Liver (tissue), 9 donors: ENCODE measurements around the gene GPR161. TPM values are rescaled to one million over a fixed set of nuclear protein-coding genes. Genes with fewer than 3 reads are reported as not detected.

ENCODE experiments used
- DNase-seq: peaks from one replicate; pipeline ENCODE4 v3.0.0-alpha.2; 2017; ENCODE audit warnings: low spot score
- H3K27ac ChIP-seq, 2 donors: one replicate each; pipeline ENCODE4 v1.7.0; 2013; ENCODE audit warnings: inconsistent platforms in 2 of 2, low read length in 2 of 2, control low read depth in 1 of 2, low read depth in 1 of 2, mild to moderate bottlenecking in 1 of 2
- H3K27me3 ChIP-seq, 4 donors: one replicate each; pipeline versions ENCODE4 v1.6.1 to v1.7.0; 2013; ENCODE audit warnings: low read length in 3 of 4, inconsistent platforms in 1 of 4, mild to moderate bottlenecking in 1 of 4, moderate library complexity in 1 of 4; ENCODE audit not compliant: control insufficient read depth in 4 of 4, insufficient read depth in 4 of 4
- H3K36me3 ChIP-seq, 4 donors: one replicate each; pipeline versions ENCODE4 v1.6.1 to v1.7.0; 2013; ENCODE audit warnings: low read length in 3 of 4, mild to moderate bottlenecking in 3 of 4, low read depth in 1 of 4, moderate library complexity in 1 of 4; ENCODE audit not compliant: control insufficient read depth in 4 of 4, insufficient read depth in 3 of 4
- H3K4me1 ChIP-seq, 4 donors: one replicate each; pipeline versions ENCODE4 v1.6.1 to v1.7.0; 2013; ENCODE audit warnings: low read length in 3 of 4, mild to moderate bottlenecking in 3 of 4, moderate library complexity in 1 of 4; ENCODE audit not compliant: control insufficient read depth in 4 of 4, insufficient read depth in 4 of 4
- H3K4me3 ChIP-seq, 3 donors: one replicate each; pipeline versions ENCODE4 v1.6.1 to v1.7.0; 2013; ENCODE audit warnings: low read length in 3 of 3, control low read depth in 1 of 3, low read depth in 1 of 3, mild to moderate bottlenecking in 1 of 3
- H3K9ac ChIP-seq, 2 donors: one replicate each; pipeline ENCODE4 v1.7.0; 2013; ENCODE audit warnings: low read length in 2 of 2, mild to moderate bottlenecking in 2 of 2, moderate library complexity in 2 of 2, control low read depth in 1 of 2, low read depth in 1 of 2
- H3K9me3 ChIP-seq, 4 donors: one replicate each; pipeline versions ENCODE4 v1.6.1 to v1.7.0; 2013; ENCODE audit warnings: low read length in 3 of 4; ENCODE audit not compliant: control insufficient read depth in 4 of 4
- FOXA1 ChIP-seq: IDR thresholded peaks from 2 replicates; pipeline ENCODE4 v1.6.1; 2016; ENCODE audit warnings: antibody characterized with exemption
- GABPA ChIP-seq, 2 donors: IDR thresholded peaks in 1 of 2; conservative IDR thresholded peaks in 1 of 2; 2 replicates each; pipeline ENCODE4 v1.6.1; 2016; ENCODE audit warnings: antibody characterized with exemption in 2 of 2, mild to moderate bottlenecking in 1 of 2, moderate library complexity in 1 of 2
- HNF4G ChIP-seq: IDR thresholded peaks from 2 replicates; pipeline ENCODE4 v1.6.1; 2016; ENCODE audit warnings: antibody characterized with exemption
- JUND ChIP-seq, 2 donors: IDR thresholded peaks; 2 replicates each; pipeline ENCODE4 v1.6.1; 2016; ENCODE audit warnings: antibody characterized with exemption in 2 of 2
- NR2F2 ChIP-seq: IDR thresholded peaks from 2 replicates; pipeline ENCODE4 v1.6.1; 2016; ENCODE audit warnings: antibody characterized with exemption
- RAD21 ChIP-seq, 2 donors: IDR thresholded peaks; 2 replicates each; pipeline ENCODE4 v1.6.1; 2016; ENCODE audit warnings: antibody characterized with exemption in 2 of 2, mild to moderate bottlenecking in 2 of 2
- RXRA ChIP-seq, 2 donors: IDR thresholded peaks; 2 replicates each; pipeline ENCODE4 v1.6.1; 2017 to 2018; ENCODE audit warnings: antibody characterized with exemption in 2 of 2, mild to moderate bottlenecking in 1 of 2
- SP1 ChIP-seq: IDR thresholded peaks from 2 replicates; pipeline ENCODE4 v1.6.1; 2018; ENCODE audit warnings: antibody characterized with exemption, mild to moderate bottlenecking
- TAF1 ChIP-seq: conservative IDR thresholded peaks from 2 replicates; pipeline ENCODE4 v1.6.1; 2016; ENCODE audit warnings: antibody characterized with exemption, mild to moderate bottlenecking
- YY1 ChIP-seq: IDR thresholded peaks from 2 replicates; pipeline ENCODE4 v1.6.1; 2016; ENCODE audit warnings: antibody characterized with exemption, mild to moderate bottlenecking
- WGBS: extraction: QIAGEN DNeasy Blood & Tissue Kit; methylation state at CpG from one replicate; pipeline ENCODE4 v1.1.7; 2013; 5-methylcytosine and 5-hydroxymethylcytosine counted together
- polyA plus RNA-seq, 2 donors: library from polyadenylated mRNA; stranded (reverse) in 1 of 2; unstranded in 1 of 2; fragments of 200-250 nt in 1 of 2; fragments of >200 nt in 1 of 2; fragmentation: Nextera tagmentation in 1 of 2; extraction: Ambion mirVana in 1 of 2; gene quantifications; one replicate each; pipeline versions ENCODE4 v1.2.1 to v1.2.3, GENCODE V29; 2013 to 2015
- total RNA-seq, 2 donors: library from RNA; depleted of rRNA; stranded (reverse); fragments of >200 nt; gene quantifications; one replicate each; pipeline ENCODE4 v1.2.3, GENCODE V29; 2014
- TF ChIP-seq, protein P1 (sequence below): IDR thresholded peaks from 2 replicates; pipeline ENCODE4 v1.6.1; 2016; ENCODE audit warnings: antibody characterized with exemption
- TF ChIP-seq, protein P2 (sequence below): IDR thresholded peaks from 2 replicates; pipeline ENCODE4 v1.6.1; 2016; ENCODE audit warnings: antibody characterized with exemption
- TF ChIP-seq, protein P3 (sequence below): fragments of 150-350 bp; IDR thresholded peaks from 2 replicates; pipeline ENCODE4 v1.5.1; 2017; ENCODE audit warnings: improper control_type of control experiment, low read depth, low read length; ENCODE audit not compliant: missing input control
- TF ChIP-seq, protein P4 (sequence below): IDR thresholded peaks from 2 replicates; pipeline ENCODE4 v1.6.1; 2016; ENCODE audit warnings: antibody characterized with exemption, mild to moderate bottlenecking
- donor health status: healthy.
- donor health status: healthy.
- donor health status: healthy.
- donor health status: healthy.
- donor health status: healthy.

Gene GPR161
- total and polyA plus RNA-seq, 4 donors: 0.33 to 1.1 (median 0.73) TPM

DNA sequence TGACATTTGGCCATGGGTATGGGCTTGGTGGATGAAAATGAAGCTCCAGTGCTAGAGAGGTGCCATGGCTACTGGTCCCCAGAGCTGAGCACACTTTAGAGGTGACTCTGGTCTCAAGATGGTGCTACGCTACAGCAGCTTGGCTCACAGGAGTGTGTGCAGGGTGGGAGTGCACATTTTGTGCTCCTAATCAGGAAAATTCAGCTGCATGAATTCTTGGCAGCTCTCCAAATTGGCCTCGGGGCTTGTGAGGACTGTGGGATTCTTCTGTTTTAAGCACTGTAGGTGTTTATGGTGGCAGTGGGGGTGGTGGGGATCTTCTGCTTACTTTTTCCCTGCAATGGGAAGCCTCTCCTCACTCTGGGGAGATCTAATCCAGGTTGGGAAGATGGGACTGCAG, 24.7 kb upstream of the GPR161 start:
- H3K4me3 ChIP-seq: no peak overlapping the region
- peaks cover 0 to 11% (median 4%) of the 10 kb centered on the region in 4 donors for H3K9me3 ChIP-seq
- no peak for TF ChIP-seq RXRA (IDR thresholded peaks at IDR 0.05)
- no peak for TF ChIP-seq FOXA1
- no peak for TF ChIP-seq NR2F2
- TF ChIP-seq, protein P1, sequence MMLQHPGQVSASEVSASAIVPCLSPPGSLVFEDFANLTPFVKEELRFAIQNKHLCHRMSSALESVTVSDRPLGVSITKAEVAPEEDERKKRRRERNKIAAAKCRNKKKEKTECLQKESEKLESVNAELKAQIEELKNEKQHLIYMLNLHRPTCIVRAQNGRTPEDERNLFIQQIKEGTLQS: no peak
- no peak for TF ChIP-seq RAD21 (IDR thresholded peaks at IDR 0.05)
- H3K9ac ChIP-seq: no peak overlapping the region
- no peaks in the 10 kb centered on the region for H3K27me3 ChIP-seq
- H3K4me1 ChIP-seq: no peaks in the 10 kb centered on the region
- no peak overlapping the region for H3K27ac ChIP-seq
- DNase-seq: peak; percentile 70
- no peaks in the 10 kb centered on the region for H3K36me3 ChIP-seq
- WGBS: 79% methylated on average over 2 of the region's 2 CpGs

DNA sequence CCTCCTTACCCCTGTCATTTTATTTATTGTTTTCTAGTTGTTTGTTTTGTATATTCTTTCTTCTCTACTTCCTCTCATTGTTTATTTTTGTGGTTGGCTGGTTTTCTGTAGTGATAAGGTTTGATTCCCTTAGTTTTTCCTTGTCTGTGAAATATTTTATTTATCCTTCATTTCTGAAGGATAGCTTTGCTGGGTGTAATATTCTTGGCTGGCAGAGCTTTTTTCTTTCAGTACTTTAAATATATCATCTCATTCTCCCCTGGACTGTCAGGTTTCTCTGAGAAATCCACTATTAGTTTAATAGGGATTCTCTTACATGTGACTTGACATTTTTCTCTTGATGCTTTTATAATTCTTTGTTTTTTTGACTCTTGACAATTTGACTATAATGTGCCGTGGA, 23.2 kb upstream of the GPR161 start:
- Histone ChIP-seq H3K9ac (no peak overlapping the region), H3K36me3 (no peaks in the 10 kb centered on the region), H3K27me3 (no peaks in the 10 kb centered on the region), H3K4me3 (no peak overlapping the region), H3K27ac (no peak overlapping the region), H3K4me1 (no peaks in the 10 kb centered on the region), H3K9me3 (peaks cover 0 to 11% (median 5%) of the 10 kb centered on the region in 4 donors)
- no peak for DNase-seq
- TF ChIP-seq, protein P2, sequence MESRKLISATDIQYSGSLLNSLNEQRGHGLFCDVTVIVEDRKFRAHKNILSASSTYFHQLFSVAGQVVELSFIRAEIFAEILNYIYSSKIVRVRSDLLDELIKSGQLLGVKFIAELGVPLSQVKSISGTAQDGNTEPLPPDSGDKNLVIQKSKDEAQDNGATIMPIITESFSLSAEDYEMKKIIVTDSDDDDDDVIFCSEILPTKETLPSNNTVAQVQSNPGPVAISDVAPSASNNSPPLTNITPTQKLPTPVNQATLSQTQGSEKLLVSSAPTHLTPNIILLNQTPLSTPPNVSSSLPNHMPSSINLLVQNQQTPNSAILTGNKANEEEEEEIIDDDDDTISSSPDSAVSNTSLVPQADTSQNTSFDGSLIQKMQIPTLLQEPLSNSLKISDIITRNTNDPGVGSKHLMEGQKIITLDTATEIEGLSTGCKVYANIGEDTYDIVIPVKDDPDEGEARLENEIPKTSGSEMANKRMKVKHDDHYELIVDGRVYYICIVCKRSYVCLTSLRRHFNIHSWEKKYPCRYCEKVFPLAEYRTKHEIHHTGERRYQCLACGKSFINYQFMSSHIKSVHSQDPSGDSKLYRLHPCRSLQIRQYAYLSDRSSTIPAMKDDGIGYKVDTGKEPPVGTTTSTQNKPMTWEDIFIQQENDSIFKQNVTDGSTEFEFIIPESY: no peak
- TF ChIP-seq FOXA1: no peak
- TF ChIP-seq, protein P3, sequence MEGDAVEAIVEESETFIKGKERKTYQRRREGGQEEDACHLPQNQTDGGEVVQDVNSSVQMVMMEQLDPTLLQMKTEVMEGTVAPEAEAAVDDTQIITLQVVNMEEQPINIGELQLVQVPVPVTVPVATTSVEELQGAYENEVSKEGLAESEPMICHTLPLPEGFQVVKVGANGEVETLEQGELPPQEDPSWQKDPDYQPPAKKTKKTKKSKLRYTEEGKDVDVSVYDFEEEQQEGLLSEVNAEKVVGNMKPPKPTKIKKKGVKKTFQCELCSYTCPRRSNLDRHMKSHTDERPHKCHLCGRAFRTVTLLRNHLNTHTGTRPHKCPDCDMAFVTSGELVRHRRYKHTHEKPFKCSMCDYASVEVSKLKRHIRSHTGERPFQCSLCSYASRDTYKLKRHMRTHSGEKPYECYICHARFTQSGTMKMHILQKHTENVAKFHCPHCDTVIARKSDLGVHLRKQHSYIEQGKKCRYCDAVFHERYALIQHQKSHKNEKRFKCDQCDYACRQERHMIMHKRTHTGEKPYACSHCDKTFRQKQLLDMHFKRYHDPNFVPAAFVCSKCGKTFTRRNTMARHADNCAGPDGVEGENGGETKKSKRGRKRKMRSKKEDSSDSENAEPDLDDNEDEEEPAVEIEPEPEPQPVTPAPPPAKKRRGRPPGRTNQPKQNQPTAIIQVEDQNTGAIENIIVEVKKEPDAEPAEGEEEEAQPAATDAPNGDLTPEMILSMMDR: no peak
- 91% methylated on average over 1 of the region's 1 CpG for WGBS

DNA sequence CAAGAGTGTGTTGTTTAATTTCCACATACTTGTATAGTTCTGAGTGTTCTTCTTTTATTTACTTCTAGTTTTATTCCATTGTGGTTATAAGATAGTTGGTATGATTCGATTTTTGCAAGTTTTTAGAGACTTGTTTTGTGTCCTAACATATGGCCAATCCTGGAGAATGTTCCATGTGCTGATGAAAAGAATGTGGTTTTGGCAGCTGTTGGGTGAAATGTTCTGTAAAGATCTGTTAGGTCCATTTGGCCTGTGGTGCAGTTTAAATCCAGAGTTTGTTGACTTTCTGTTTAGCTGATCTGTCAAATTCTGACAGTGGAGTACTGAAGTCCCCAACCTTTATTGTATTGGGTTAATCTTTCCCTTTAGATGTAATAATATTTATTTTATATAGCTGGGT, 22.5 kb upstream of the GPR161 start:
- no peaks in the 10 kb centered on the region for H3K36me3 ChIP-seq
- H3K4me3 ChIP-seq: no peak overlapping the region
- H3K4me1 ChIP-seq: no peaks in the 10 kb centered on the region
- TF ChIP-seq RXRA (IDR thresholded peaks at IDR 0.05): no peak
- TF ChIP-seq, protein P4, sequence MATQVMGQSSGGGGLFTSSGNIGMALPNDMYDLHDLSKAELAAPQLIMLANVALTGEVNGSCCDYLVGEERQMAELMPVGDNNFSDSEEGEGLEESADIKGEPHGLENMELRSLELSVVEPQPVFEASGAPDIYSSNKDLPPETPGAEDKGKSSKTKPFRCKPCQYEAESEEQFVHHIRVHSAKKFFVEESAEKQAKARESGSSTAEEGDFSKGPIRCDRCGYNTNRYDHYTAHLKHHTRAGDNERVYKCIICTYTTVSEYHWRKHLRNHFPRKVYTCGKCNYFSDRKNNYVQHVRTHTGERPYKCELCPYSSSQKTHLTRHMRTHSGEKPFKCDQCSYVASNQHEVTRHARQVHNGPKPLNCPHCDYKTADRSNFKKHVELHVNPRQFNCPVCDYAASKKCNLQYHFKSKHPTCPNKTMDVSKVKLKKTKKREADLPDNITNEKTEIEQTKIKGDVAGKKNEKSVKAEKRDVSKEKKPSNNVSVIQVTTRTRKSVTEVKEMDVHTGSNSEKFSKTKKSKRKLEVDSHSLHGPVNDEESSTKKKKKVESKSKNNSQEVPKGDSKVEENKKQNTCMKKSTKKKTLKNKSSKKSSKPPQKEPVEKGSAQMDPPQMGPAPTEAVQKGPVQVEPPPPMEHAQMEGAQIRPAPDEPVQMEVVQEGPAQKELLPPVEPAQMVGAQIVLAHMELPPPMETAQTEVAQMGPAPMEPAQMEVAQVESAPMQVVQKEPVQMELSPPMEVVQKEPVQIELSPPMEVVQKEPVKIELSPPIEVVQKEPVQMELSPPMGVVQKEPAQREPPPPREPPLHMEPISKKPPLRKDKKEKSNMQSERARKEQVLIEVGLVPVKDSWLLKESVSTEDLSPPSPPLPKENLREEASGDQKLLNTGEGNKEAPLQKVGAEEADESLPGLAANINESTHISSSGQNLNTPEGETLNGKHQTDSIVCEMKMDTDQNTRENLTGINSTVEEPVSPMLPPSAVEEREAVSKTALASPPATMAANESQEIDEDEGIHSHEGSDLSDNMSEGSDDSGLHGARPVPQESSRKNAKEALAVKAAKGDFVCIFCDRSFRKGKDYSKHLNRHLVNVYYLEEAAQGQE: no peak
- no peak for TF ChIP-seq TAF1
- no peak for TF ChIP-seq HNF4G
- TF ChIP-seq GABPA (IDR thresholded peaks at IDR 0.05 in 1 of 2, conservative IDR thresholded peaks at IDR 0.05 in 1 of 2): no peak
- TF ChIP-seq, protein P3: no peak
- no peak for TF ChIP-seq YY1
- TF ChIP-seq, protein P2: no peak
- no peak for TF ChIP-seq SP1
- TF ChIP-seq JUND (IDR thresholded peaks at IDR 0.05): no peak
- peaks cover 0 to 11% (median 5%) of the 10 kb centered on the region in 4 donors for H3K9me3 ChIP-seq
- WGBS: 37% methylated on average over 1 of the region's 1 CpG
- H3K27ac ChIP-seq: no peak overlapping the region
- no peak overlapping the region for H3K9ac ChIP-seq
- DNase-seq: no peak
- H3K27me3 ChIP-seq: no peaks in the 10 kb centered on the region
